HepG2 (cell line): Measurements from ENCODE around the gene MYCT1. TPM values are rescaled to one million over a fixed set of nuclear protein-coding genes. Genes with fewer than 3 reads are reported as not detected.

ENCODE experiments used
- ATAC-seq: fragments of 200-7000 bp; cut with Tn5 transposase; 3 replicates; pipeline ENCODE4 v1.9.1; 2020; ENCODE audit warnings: mild to moderate bottlenecking, moderate library complexity
- BruUV-seq: library from RNA; stranded (reverse); fragments of 400-500 nt; replicated peaks from 2 replicates; lab custom pipeline; 2021; lab: Mats Ljungman, UMichigan
- CTCF ChIA-PET: fragments of 300-600 bp; formaldehyde crosslinking; extraction: SDS; loops from one replicate; lab custom pipeline; 2021; ENCODE audit warnings: low total read pairs, inconsistent platforms, low intra/inter-chr PET ratio; lab: Yijun Ruan, JAX
- POLR2A ChIA-PET: fragments of 350-600 bp; sonication (Branson Sonifier 250); formaldehyde crosslinking; loops from one replicate; lab custom pipeline; 2020; ENCODE audit warnings: antibody characterized with exemption, inconsistent platforms; lab: Yijun Ruan, JAX
- DNase-seq: peaks from one replicate; pipeline ENCODE4 v3.0.0-alpha.2; 2015; ENCODE audit warnings: low spot score
- FAIRE-seq: peaks from 3 replicates; lab custom pipeline; 2011; peaks lifted over from hg19 to GRCh38; lab: Jason Lieb, UNC
- H2AFZ ChIP-seq: one replicate; pipeline ENCODE4 v1.6.1; 2011; ENCODE audit warnings: low read length, inconsistent platforms
- H3K27ac ChIP-seq: fragments of 300-600 bp; 3 replicates; pipeline ENCODE4 v1.8.0; 2011; ENCODE audit warnings: mixed run types, mild to moderate bottlenecking, mixed read lengths, low read length, inconsistent platforms; ENCODE audit not compliant: insufficient read depth; ENCODE audit errors: extremely low read length
- H3K27me3 ChIP-seq, 2 experiments: fragments of 200-600 bp in 1 of 2; 2 replicates in 1 of 2; 3 replicates in 1 of 2; pipeline versions ENCODE4 v1.6.0 to v1.8.0; 2011; ENCODE audit warnings: low read length in 2 of 2, mild to moderate bottlenecking in 2 of 2, moderate library complexity in 2 of 2, inconsistent platforms in 1 of 2; ENCODE audit not compliant: insufficient read depth in 2 of 2, control insufficient read depth in 1 of 2
- H3K36me3 ChIP-seq, 2 experiments: fragments of 200-600 bp in 1 of 2; replicated peaks in 1 of 2; 2 replicates in 1 of 2; 3 replicates in 1 of 2; pipeline versions ENCODE4 v1.5.1 to v1.8.0; 2011; ENCODE audit warnings: low read length in 2 of 2, inconsistent platforms in 1 of 2; ENCODE audit not compliant: insufficient read depth in 2 of 2, control insufficient read depth in 1 of 2
- H3K4me1 ChIP-seq: 2 replicates; pipeline ENCODE4 v1.5.1; 2012; ENCODE audit warnings: low read length, inconsistent platforms; ENCODE audit not compliant: insufficient read depth
- H3K4me2 ChIP-seq: 2 replicates; pipeline ENCODE4 v1.6.0; 2011; ENCODE audit warnings: low read depth, low read length, inconsistent platforms
- H3K4me3 ChIP-seq, 3 experiments: fragments of 200-600 bp in 1 of 3; sonication (generic), shearing (Covaris generic) in 1 of 3; replicated peaks in 1 of 3; 2 replicates each; pipeline ENCODE4 v1.5.1; 2011 to 2016; ENCODE audit warnings: low read length in 3 of 3, inconsistent platforms in 2 of 3, low read depth in 2 of 3, mild to moderate bottlenecking in 2 of 3, control low read depth in 1 of 3, mixed read lengths in 1 of 3; ENCODE audit not compliant: insufficient read depth in 1 of 3
- H3K79me2 ChIP-seq: one replicate; pipeline ENCODE4 v1.6.1; 2011; ENCODE audit warnings: low read length, inconsistent platforms; ENCODE audit not compliant: insufficient read depth
- H3K9ac ChIP-seq: 2 replicates; pipeline ENCODE4 v1.6.0; 2011; ENCODE audit warnings: mild to moderate bottlenecking, low read depth, low read length, inconsistent platforms; ENCODE audit not compliant: insufficient read depth
- H3K9me3 ChIP-seq: 2 replicates; pipeline ENCODE4 v1.5.1; 2012; ENCODE audit warnings: mild to moderate bottlenecking, low read length
- H4K20me1 ChIP-seq: 2 replicates; pipeline ENCODE4 v1.6.0; 2011; ENCODE audit warnings: inconsistent platforms, mild to moderate bottlenecking, low read length, moderate library complexity; ENCODE audit not compliant: insufficient read depth
- ATF1 ChIP-seq: IDR thresholded peaks from 2 replicates; pipeline ENCODE4 v1.6.1; 2016; ENCODE audit warnings: mild to moderate bottlenecking, control low read depth
- BCL6 ChIP-seq: IDR thresholded peaks from 2 replicates; pipeline ENCODE4 v1.6.1; 2016; ENCODE audit warnings: missing genetic modification reagents, missing compliant biosample characterization
- EP300 ChIP-seq, 3 experiments: sonication (generic) in 1 of 3; formaldehyde crosslinking in 1 of 3; IDR thresholded peaks; 2 replicates each; pipeline versions ENCODE4 v1.5.1 to v1.6.1; 2011 to 2020; ENCODE audit warnings: low read depth in 2 of 3, low read length in 2 of 3, borderline replicate concordance in 1 of 3, improper control_type of control experiment in 1 of 3, mild to moderate bottlenecking in 1 of 3, missing genetic modification reagents in 1 of 3, moderate library complexity in 1 of 3
- KMT2B ChIP-seq: IDR thresholded peaks from 2 replicates; pipeline ENCODE4 v1.6.1; 2016; ENCODE audit warnings: missing genetic modification reagents, missing compliant biosample characterization
- LCORL ChIP-seq, 2 experiments: fragments of 450-650 bp in 1 of 2; sonication (generic) in 1 of 2; formaldehyde crosslinking in 1 of 2; IDR thresholded peaks; 2 replicates each; pipeline versions ENCODE4 v1.5.0 to v1.6.1; 2017 to 2020; ENCODE audit warnings: antibody characterized with exemption in 1 of 2, missing genetic modification reagents in 1 of 2
- NFKB2 ChIP-seq: sonication (generic); formaldehyde crosslinking; IDR thresholded peaks from 2 replicates; pipeline ENCODE4 v1.4.0; 2020; ENCODE audit warnings: missing genetic modification reagents, borderline replicate concordance
- RCOR2 ChIP-seq: IDR thresholded peaks from 2 replicates; pipeline ENCODE4 v1.6.1; 2016; ENCODE audit warnings: missing biosample characterization, missing genetic modification reagents
- SIN3B ChIP-seq: fragments of 150-350 bp; IDR thresholded peaks from 2 replicates; pipeline ENCODE4 v1.6.1; 2014; ENCODE audit warnings: low read length
- TBP ChIP-seq: sonication (generic); formaldehyde crosslinking; IDR thresholded peaks from 2 replicates; pipeline ENCODE4 v1.5.0; 2020; ENCODE audit warnings: missing genetic modification reagents
- TFAP4 ChIP-seq: sonication (generic); IDR thresholded peaks from 2 replicates; pipeline ENCODE4 v1.6.1; 2016; ENCODE audit warnings: low read depth, borderline replicate concordance
- TP53 ChIP-seq: sonication (generic); formaldehyde crosslinking; conservative IDR thresholded peaks from 2 replicates; pipeline ENCODE4 v1.4.0; 2020; ENCODE audit warnings: missing genetic modification reagents
- ZNF101 ChIP-seq: sonication (generic); formaldehyde crosslinking; IDR thresholded peaks from 2 replicates; pipeline ENCODE4 v1.4.0; 2020; ENCODE audit warnings: mild to moderate bottlenecking, low read depth, missing genetic modification reagents, borderline replicate concordance
- ZNF275 ChIP-seq: sonication (generic); formaldehyde crosslinking; IDR thresholded peaks from 2 replicates; pipeline ENCODE4 v1.8.0; 2022; ENCODE audit warnings: missing genetic modification reagents, mild to moderate bottlenecking, inconsistent platforms, borderline replicate concordance
- ZNF670 ChIP-seq: sonication (generic); formaldehyde crosslinking; IDR thresholded peaks from 2 replicates; pipeline ENCODE4 v1.8.0; 2022; ENCODE audit warnings: mild to moderate bottlenecking, missing genetic modification reagents, borderline replicate concordance
- ZSCAN9 ChIP-seq: IDR thresholded peaks from 2 replicates; pipeline ENCODE4 v1.6.1; 2016; ENCODE audit warnings: borderline replicate concordance
- WGBS: methylation state at CpG from one replicate; pipeline ENCODE4 v1.1.6; 2017; ENCODE audit warnings: low lambda C conversion rate; 5-methylcytosine and 5-hydroxymethylcytosine counted together
- in situ Hi-C: cut with HindIII; loops from 2 replicates; pipeline ENCODE4 v1.10.0; 2017; ENCODE audit warnings: low pct_unique_long_range_greater_than_20kb; ENCODE audit not compliant: extremely low pct_ligation_motif_present
- intact Hi-C: fragments of 100-400 bp; cut with micrococcal nuclease; formaldehyde crosslinking; loops from one replicate; pipeline ENCODE4 v1.10.0; 2022; ENCODE audit not compliant: unreplicated experiment
- polyA plus RNA-seq, 8 experiments: library from polyadenylated mRNA; depleted of rRNA in 3 of 8; stranded (reverse) in 7 of 8; unstranded in 1 of 8; fragments of >200 nt; fragmentation: Illumina TruSeq in 4 of 8; extraction: Trizol in 4 of 8; gene quantifications; 2 replicates each; pipeline versions ENCODE4 v1.2.1 to v1.2.3, GENCODE V29; 2011 to 2016; ENCODE audit warnings: low read depth in 4 of 8, missing spikeins in 1 of 8, mixed read lengths in 1 of 8; ENCODE audit not compliant: insufficient read depth in 1 of 8
- total RNA-seq, 5 experiments: library from RNA; depleted of rRNA; stranded (reverse); fragments of >200 nt; fragmentation: Illumina TruSeq; extraction: Trizol; gene quantifications; 2 replicates each; pipeline ENCODE4 v1.2.3, GENCODE V29; 2016; ENCODE audit warnings: low read depth in 1 of 5
- TF ChIP-seq, protein P1 (sequence below): sonication (generic); formaldehyde crosslinking; IDR thresholded peaks from 2 replicates; pipeline ENCODE4 v1.4.0; 2020; ENCODE audit warnings: missing genetic modification reagents, borderline replicate concordance
- TF ChIP-seq, protein P2 (sequence below): sonication (generic); formaldehyde crosslinking; IDR thresholded peaks from 2 replicates; pipeline ENCODE4 v1.5.0; 2020; ENCODE audit warnings: missing genetic modification reagents

Gene MYCT1
- total and polyA plus RNA-seq, 2 of the 13 experiments (the other 11 are each of a cell fraction or from before 2014, with no cell fraction given), result not detected

DNA sequence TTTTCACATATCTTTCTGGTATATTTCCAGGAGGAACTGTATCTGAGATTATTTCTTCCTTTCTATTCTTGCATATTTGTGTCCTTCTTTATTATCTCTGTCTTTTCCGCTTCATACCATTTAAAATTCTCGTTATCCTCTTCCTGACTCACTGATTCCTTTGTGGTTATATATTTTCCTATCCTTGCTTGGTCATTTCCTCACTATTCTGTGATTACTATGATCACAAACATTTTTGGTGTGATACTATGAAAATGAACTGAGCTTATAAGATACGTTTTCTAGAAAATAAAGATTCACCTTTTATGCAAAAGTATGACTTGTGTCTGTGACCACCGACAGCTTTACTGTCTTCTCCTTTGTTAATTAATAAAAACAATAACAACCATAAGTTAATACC lies 26.5 kb upstream of the MYCT1 start:
- intact Hi-C loops, result no loop called here
- no peak for FAIRE-seq
- POLR2A ChIA-PET, result no interaction called here
- no peak for TF ChIP-seq BCL6 (CRISPR knock-in tag)
- TF ChIP-seq SIN3B, result no peak
- TF ChIP-seq RCOR2 (CRISPR knock-in tag), result no peak
- no peak for TF ChIP-seq TP53 (CRISPR knock-in tag)
- TF ChIP-seq EP300 (IDR thresholded peaks at IDR 0.05; ENCODE audit: low read depth in 2 of 2, low read length in 2 of 2), result no peak
- no peak for TF ChIP-seq EP300 (CRISPR knock-in tag; IDR thresholded peaks at IDR 0.05; ENCODE audit: borderline replicate concordance)
- no peak for TF ChIP-seq ZSCAN9 (CRISPR knock-in tag)
- TF ChIP-seq ZNF101 (CRISPR knock-in tag), result no peak
- no peak for TF ChIP-seq ATF1 (CRISPR knock-in tag)
- no peak for TF ChIP-seq ZNF275 (CRISPR knock-in tag)
- TF ChIP-seq NFKB2, result no peak
- no peak for TF ChIP-seq KMT2B (CRISPR knock-in tag)
- TF ChIP-seq, protein P1, sequence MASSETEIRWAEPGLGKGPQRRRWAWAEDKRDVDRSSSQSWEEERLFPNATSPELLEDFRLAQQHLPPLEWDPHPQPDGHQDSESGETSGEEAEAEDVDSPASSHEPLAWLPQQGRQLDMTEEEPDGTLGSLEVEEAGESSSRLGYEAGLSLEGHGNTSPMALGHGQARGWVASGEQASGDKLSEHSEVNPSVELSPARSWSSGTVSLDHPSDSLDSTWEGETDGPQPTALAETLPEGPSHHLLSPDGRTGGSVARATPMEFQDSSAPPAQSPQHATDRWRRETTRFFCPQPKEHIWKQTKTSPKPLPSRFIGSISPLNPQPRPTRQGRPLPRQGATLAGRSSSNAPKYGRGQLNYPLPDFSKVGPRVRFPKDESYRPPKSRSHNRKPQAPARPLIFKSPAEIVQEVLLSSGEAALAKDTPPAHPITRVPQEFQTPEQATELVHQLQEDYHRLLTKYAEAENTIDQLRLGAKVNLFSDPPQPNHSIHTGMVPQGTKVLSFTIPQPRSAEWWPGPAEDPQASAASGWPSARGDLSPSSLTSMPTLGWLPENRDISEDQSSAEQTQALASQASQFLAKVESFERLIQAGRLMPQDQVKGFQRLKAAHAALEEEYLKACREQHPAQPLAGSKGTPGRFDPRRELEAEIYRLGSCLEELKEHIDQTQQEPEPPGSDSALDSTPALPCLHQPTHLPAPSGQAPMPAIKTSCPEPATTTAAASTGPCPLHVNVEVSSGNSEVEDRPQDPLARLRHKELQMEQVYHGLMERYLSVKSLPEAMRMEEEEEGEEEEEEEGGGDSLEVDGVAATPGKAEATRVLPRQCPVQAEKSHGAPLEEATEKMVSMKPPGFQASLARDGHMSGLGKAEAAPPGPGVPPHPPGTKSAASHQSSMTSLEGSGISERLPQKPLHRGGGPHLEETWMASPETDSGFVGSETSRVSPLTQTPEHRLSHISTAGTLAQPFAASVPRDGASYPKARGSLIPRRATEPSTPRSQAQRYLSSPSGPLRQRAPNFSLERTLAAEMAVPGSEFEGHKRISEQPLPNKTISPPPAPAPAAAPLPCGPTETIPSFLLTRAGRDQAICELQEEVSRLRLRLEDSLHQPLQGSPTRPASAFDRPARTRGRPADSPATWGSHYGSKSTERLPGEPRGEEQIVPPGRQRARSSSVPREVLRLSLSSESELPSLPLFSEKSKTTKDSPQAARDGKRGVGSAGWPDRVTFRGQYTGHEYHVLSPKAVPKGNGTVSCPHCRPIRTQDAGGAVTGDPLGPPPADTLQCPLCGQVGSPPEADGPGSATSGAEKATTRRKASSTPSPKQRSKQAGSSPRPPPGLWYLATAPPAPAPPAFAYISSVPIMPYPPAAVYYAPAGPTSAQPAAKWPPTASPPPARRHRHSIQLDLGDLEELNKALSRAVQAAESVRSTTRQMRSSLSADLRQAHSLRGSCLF (CRISPR knock-in tag), result no peak
- no peak for TF ChIP-seq ZNF670
- no peak for TF ChIP-seq TBP
- TF ChIP-seq, protein P2, sequence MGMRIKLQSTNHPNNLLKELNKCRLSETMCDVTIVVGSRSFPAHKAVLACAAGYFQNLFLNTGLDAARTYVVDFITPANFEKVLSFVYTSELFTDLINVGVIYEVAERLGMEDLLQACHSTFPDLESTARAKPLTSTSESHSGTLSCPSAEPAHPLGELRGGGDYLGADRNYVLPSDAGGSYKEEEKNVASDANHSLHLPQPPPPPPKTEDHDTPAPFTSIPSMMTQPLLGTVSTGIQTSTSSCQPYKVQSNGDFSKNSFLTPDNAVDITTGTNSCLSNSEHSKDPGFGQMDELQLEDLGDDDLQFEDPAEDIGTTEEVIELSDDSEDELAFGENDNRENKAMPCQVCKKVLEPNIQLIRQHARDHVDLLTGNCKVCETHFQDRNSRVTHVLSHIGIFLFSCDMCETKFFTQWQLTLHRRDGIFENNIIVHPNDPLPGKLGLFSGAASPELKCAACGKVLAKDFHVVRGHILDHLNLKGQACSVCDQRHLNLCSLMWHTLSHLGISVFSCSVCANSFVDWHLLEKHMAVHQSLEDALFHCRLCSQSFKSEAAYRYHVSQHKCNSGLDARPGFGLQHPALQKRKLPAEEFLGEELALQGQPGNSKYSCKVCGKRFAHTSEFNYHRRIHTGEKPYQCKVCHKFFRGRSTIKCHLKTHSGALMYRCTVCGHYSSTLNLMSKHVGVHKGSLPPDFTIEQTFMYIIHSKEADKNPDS (CRISPR knock-in tag), result no peak
- TF ChIP-seq TFAP4, result no peak
- TF ChIP-seq LCORL (IDR thresholded peaks at IDR 0.05), result no peak
- no peak for TF ChIP-seq LCORL (CRISPR knock-in tag; IDR thresholded peaks at IDR 0.05)

More for the DNA sequence above, 26.5 kb upstream of the MYCT1 start:
- no peaks in the 10 kb centered on the region for H3K4me1 ChIP-seq
- no TSS peak for BruUV-seq
- DNase-seq, result no peak
- no peak overlapping the region for H3K4me2 ChIP-seq
- H3K27ac ChIP-seq, result no peak overlapping the region
- no peak for ATAC-seq
- no peak overlapping the region for H2AFZ ChIP-seq
- WGBS, result 2% methylated on average over 4 of the region's 4 CpGs
- no peaks in the 10 kb centered on the region for H3K9me3 ChIP-seq
- no peaks in the 10 kb centered on the region for H3K36me3 ChIP-seq
- H4K20me1 ChIP-seq, result no peaks in the 10 kb centered on the region
- H3K79me2 ChIP-seq, result no peaks in the 10 kb centered on the region
- no peak overlapping the region for H3K9ac ChIP-seq
- in situ Hi-C loops, result no loop called here
- no peaks in the 10 kb centered on the region for H3K27me3 ChIP-seq
- CTCF ChIA-PET, result no interaction called here
- no peak overlapping the region for H3K4me3 ChIP-seq
